ENCODE results near the gene RNF14. TPM values are rescaled to one million over a fixed set of nuclear protein-coding genes. Genes with fewer than 3 reads are reported as not detected.
A peak's percentile ranks its signal among the peaks of the same experiment; 100 is the strongest.

The RNF14 gene
- total and polyA plus RNA-seq, 12 donors: 21.6 to 185 (median 83.6) TPM

GRCh38 chr5:141947316-141947715, 21.6 kb upstream of the RNF14 start:
- 47 to 56% (median 54%) methylated on average over 4 of the region's 4 CpGs for WGBS, 4 donors
- intact Hi-C loops (cut with DNase I): no loop called here
- H3K4me1 ChIP-seq (replicated peaks in 1 of 2): peaks cover 0 to 44% of the 10 kb centered on the region in 2 donors

GRCh38 chr5:141948812-141949211, 20.1 kb upstream of the RNF14 start:
- intact Hi-C loops (cut with DNase I): no loop called here
- TF ChIP-seq POLR2A (IDR thresholded peaks at IDR 0.05) (no peak), CTCF (IDR thresholded peaks at IDR 0.05) (no peak)
- 72 to 88% (median 81%) methylated on average over 2 of the region's 2 CpGs for WGBS, 4 donors
- Histone ChIP-seq H3K4me1 (replicated peaks in 1 of 2) (peaks cover 0 to 34% of the 10 kb centered on the region in 2 donors), H3K4me3 (no peak overlapping the region), H3K36me3 (replicated peaks in 1 of 2) (no peaks in the 10 kb centered on the region), H3K9me3 (replicated peaks in 1 of 3) (no peaks in the 10 kb centered on the region), H3K27me3 (no peaks in the 10 kb centered on the region), H3K27ac (no peak overlapping the region)
- DNase-seq: no peak

More at GRCh38 chr5:141947316-141947715, 21.6 kb upstream of the RNF14 start:
- Histone ChIP-seq H3K27me3 (no peaks in the 10 kb centered on the region), H3K27ac (peak overlapping the region in 1 of 5 donors; percentile 41), H3K9me3 (replicated peaks in 1 of 3) (no peaks in the 10 kb centered on the region), H3K4me3 (no peak overlapping the region), H3K36me3 (replicated peaks in 1 of 2) (no peaks in the 10 kb centered on the region)
- TF ChIP-seq CTCF (IDR thresholded peaks at IDR 0.05) (no peak), POLR2A (IDR thresholded peaks at IDR 0.05) (no peak)
- DNase-seq: no peak

GRCh38 chr5:141949511-141949910, 19.4 kb upstream of the RNF14 start:
- H3K27ac ChIP-seq: no peak overlapping the region
- H3K9me3 ChIP-seq (replicated peaks in 1 of 3): no peaks in the 10 kb centered on the region
- H3K4me3 ChIP-seq: no peak overlapping the region
- 67 to 77% (median 71%) methylated on average over 2 of the region's 2 CpGs for WGBS, 4 donors
- intact Hi-C loops (cut with DNase I): no loop called here
- H3K36me3 ChIP-seq (replicated peaks in 1 of 2): no peaks in the 10 kb centered on the region
- peaks cover 0 to 34% of the 10 kb centered on the region in 2 donors for H3K4me1 ChIP-seq (replicated peaks in 1 of 2)
- TF ChIP-seq CTCF (IDR thresholded peaks at IDR 0.05) (no peak), POLR2A (IDR thresholded peaks at IDR 0.05) (no peak)
- H3K27me3 ChIP-seq: no peaks in the 10 kb centered on the region
- DNase-seq: no peak

GRCh38 chr5:141950207-141951005, 18.5 kb upstream of the RNF14 start:
- no peaks in the 10 kb centered on the region for H3K9me3 ChIP-seq (replicated peaks in 1 of 3)
- DNase-seq: no peak
- intact Hi-C loops (cut with DNase I): loop anchor here in 1 of 2 donors (10.0 kb wide), 1 partner anchor 66 kb away; no protein-coding TSS in a partner anchor
- TF ChIP-seq POLR2A (IDR thresholded peaks at IDR 0.05): no peak
- no peaks in the 10 kb centered on the region for H3K36me3 ChIP-seq (replicated peaks in 1 of 2)
- H3K27me3 ChIP-seq: no peaks in the 10 kb centered on the region
- H3K27ac ChIP-seq: no peak overlapping the region
- 87 to 100% (median 91%) methylated on average over 2 to 3 of the region's 3 CpGs for WGBS, 4 donors
- peaks cover 0 to 31% of the 10 kb centered on the region in 2 donors for H3K4me1 ChIP-seq (replicated peaks in 1 of 2)
- H3K4me3 ChIP-seq: no peak overlapping the region
